HEK293 (cell line): ENCODE measurements around the gene C1QTNF1.

Source experiments
- CTCF ChIA-PET: fragments of 350-600 bp; formaldehyde crosslinking; extraction: SDS; loops from one replicate; lab custom pipeline; 2021; ENCODE audit warnings: antibody characterized with exemption; lab: Yijun Ruan, JAX
- POLR2A ChIA-PET: fragments of 300-600 bp; formaldehyde crosslinking; extraction: SDS; loops from one replicate; lab custom pipeline; 2020; ENCODE audit warnings: antibody characterized with exemption, inconsistent platforms; lab: Yijun Ruan, JAX
- H3K27ac ChIP-seq: fragments of 200-500 bp; sonication (Bioruptor generic); 2 replicates; pipeline ENCODE4 v1.5.1; 2014; ENCODE audit warnings: low read depth, low read length, control low read depth, inconsistent platforms; ENCODE audit errors: extremely low read depth
- H3K36me3 ChIP-seq, 2 experiments: fragments of 200-500 bp in 1 of 2; sonication (Bioruptor generic) in 1 of 2; 1 replicate in 1 of 2; 2 replicates in 1 of 2; pipeline ENCODE4 v1.5.1; 2014 to 2017; ENCODE audit warnings: inconsistent platforms in 2 of 2, low read length in 2 of 2; ENCODE audit not compliant: control insufficient read depth in 2 of 2, insufficient read depth in 1 of 2
- H3K4me1 ChIP-seq: fragments of 200-500 bp; sonication (Bioruptor generic); 2 replicates; pipeline ENCODE4 v1.5.1; 2014; ENCODE audit warnings: mild to moderate bottlenecking, low read length, inconsistent platforms; ENCODE audit not compliant: control insufficient read depth, insufficient read depth
- H3K4me3 ChIP-seq: 2 replicates; pipeline ENCODE4 v1.5.1; 2011; ENCODE audit warnings: low read depth, mild to moderate bottlenecking, control low read depth, low read length, moderate library complexity
- H3K9me3 ChIP-seq: fragments of 200-500 bp; sonication (Bioruptor generic); 2 replicates; pipeline ENCODE4 v1.5.1; 2014; ENCODE audit warnings: low read depth, low read length, inconsistent platforms; ENCODE audit not compliant: control insufficient read depth, insufficient read depth
- CTCF ChIP-seq: fragments of 450-650 bp; formaldehyde crosslinking; IDR thresholded peaks from 2 replicates; pipeline ENCODE4 v1.5.1; 2016; ENCODE audit warnings: missing biosample characterization, missing genetic modification characterization
- GLI4 ChIP-seq: fragments of 450-650 bp; formaldehyde crosslinking; IDR thresholded peaks from 2 replicates; pipeline ENCODE4 v1.5.1; 2016; ENCODE audit warnings: missing biosample characterization, missing genetic modification characterization
- GLIS1 ChIP-seq: fragments of 450-650 bp; formaldehyde crosslinking; IDR thresholded peaks from 2 replicates; pipeline ENCODE4 v1.5.1; 2016; ENCODE audit warnings: missing biosample characterization, missing genetic modification characterization
- HOXA7 ChIP-seq: sonication (generic); formaldehyde crosslinking; IDR thresholded peaks from 2 replicates; pipeline ENCODE4 v1.8.1; 2022; ENCODE audit warnings: missing genetic modification reagents, borderline replicate concordance
- PRDM4 ChIP-seq: fragments of 450-650 bp; formaldehyde crosslinking; IDR thresholded peaks from 2 replicates; pipeline ENCODE4 v1.5.1; 2017; ENCODE audit warnings: missing biosample characterization, missing genetic modification characterization
- REPIN1 ChIP-seq: fragments of 450-650 bp; formaldehyde crosslinking; IDR thresholded peaks from 2 replicates; pipeline ENCODE4 v1.5.1; 2017; ENCODE audit warnings: missing biosample characterization, missing genetic modification characterization, low read depth
- SCRT1 ChIP-seq: fragments of 450-650 bp; formaldehyde crosslinking; IDR thresholded peaks from 2 replicates; pipeline ENCODE4 v1.5.1; 2016; ENCODE audit warnings: missing biosample characterization, missing genetic modification characterization, borderline replicate concordance
- SCRT2 ChIP-seq: fragments of 450-650 bp; formaldehyde crosslinking; IDR thresholded peaks from 2 replicates; pipeline ENCODE4 v1.5.1; 2016; ENCODE audit warnings: missing biosample characterization, missing genetic modification characterization
- SP3 ChIP-seq: fragments of 450-650 bp; formaldehyde crosslinking; IDR thresholded peaks from 2 replicates; pipeline ENCODE4 v1.5.1; 2016; ENCODE audit warnings: missing biosample characterization, missing genetic modification characterization
- ZBTB17 ChIP-seq: fragments of 450-650 bp; formaldehyde crosslinking; IDR thresholded peaks from 2 replicates; pipeline ENCODE4 v1.5.1; 2016; ENCODE audit warnings: missing biosample characterization, missing genetic modification characterization
- ZNF121 ChIP-seq: fragments of 450-650 bp; formaldehyde crosslinking; IDR thresholded peaks from 2 replicates; pipeline ENCODE4 v1.5.1; 2016; ENCODE audit warnings: missing biosample characterization, missing genetic modification characterization
- ZNF23 ChIP-seq: fragments of 450-650 bp; formaldehyde crosslinking; IDR thresholded peaks from 2 replicates; pipeline ENCODE4 v1.5.1; 2016; ENCODE audit warnings: missing biosample characterization, missing genetic modification characterization, borderline replicate concordance
- ZNF623 ChIP-seq: fragments of 450-650 bp; formaldehyde crosslinking; IDR thresholded peaks from 2 replicates; pipeline ENCODE4 v1.5.1; 2016; ENCODE audit warnings: missing biosample characterization, missing genetic modification characterization
- ZNF624 ChIP-seq: fragments of 450-650 bp; formaldehyde crosslinking; IDR thresholded peaks from 2 replicates; pipeline ENCODE4 v1.5.1; 2017; ENCODE audit warnings: missing biosample characterization, missing genetic modification characterization
- ZNF664 ChIP-seq: fragments of 450-650 bp; formaldehyde crosslinking; IDR thresholded peaks from 2 replicates; pipeline ENCODE4 v1.5.1; 2016; ENCODE audit warnings: missing biosample characterization, missing genetic modification characterization
- ZNF677 ChIP-seq: fragments of 450-650 bp; IDR thresholded peaks from 2 replicates; pipeline ENCODE4 v1.5.0; 2018; ENCODE audit warnings: missing biosample characterization, mild to moderate bottlenecking, missing genetic modification characterization, moderate library complexity
- ZSCAN30 ChIP-seq: fragments of 450-650 bp; IDR thresholded peaks from 2 replicates; pipeline ENCODE4 v1.5.1; 2018; ENCODE audit warnings: missing biosample characterization, mild to moderate bottlenecking, missing genetic modification characterization, moderate library complexity
- TF ChIP-seq, protein P1 (sequence below): fragments of 450-650 bp; formaldehyde crosslinking; IDR thresholded peaks from 2 replicates; pipeline ENCODE4 v1.5.1; 2016; ENCODE audit warnings: missing biosample characterization, missing genetic modification characterization
- TF ChIP-seq, protein P2 (sequence below): fragments of 450-650 bp; formaldehyde crosslinking; IDR thresholded peaks from 2 replicates; pipeline ENCODE4 v1.5.1; 2016; ENCODE audit warnings: missing biosample characterization, missing genetic modification characterization, borderline replicate concordance
- TF ChIP-seq, protein P3 (sequence below): fragments of 450-650 bp; formaldehyde crosslinking; IDR thresholded peaks from 2 replicates; pipeline ENCODE4 v1.5.1; 2017; ENCODE audit warnings: missing biosample characterization, missing genetic modification characterization

Gene C1QTNF1

DNA sequence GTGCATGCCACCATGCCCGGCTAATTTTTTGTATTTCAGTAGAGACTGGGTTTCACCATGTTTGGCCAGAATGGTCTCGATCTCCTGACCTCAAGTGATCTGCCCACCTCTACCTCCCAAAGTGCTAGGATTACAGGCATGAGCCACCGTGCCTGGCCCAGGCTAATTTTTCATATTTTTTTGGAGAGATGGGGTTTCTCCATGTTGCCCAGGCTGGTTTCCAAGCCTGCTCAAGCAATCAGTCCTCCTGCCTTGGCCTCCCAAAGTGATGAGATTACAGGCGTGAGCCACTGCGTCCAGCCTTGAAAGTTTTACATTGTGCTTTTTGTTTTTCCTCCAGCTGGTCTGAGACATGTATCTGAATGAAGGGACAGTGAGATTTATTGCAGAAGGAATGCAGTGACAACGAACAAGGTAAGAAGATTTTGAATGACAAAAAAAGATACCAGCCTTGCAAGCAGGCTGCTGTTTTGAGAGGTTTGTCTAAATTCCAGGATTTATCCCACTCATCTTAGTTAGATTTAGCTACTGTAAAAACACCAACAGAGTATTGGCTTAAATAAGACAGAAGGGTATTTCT is 47.3 kb downstream of the C1QTNF1 start:
- H3K4me1 ChIP-seq = peaks cover 4% of the 10 kb centered on the region; the same call in 1 of the 2 replicates
- CTCF ChIA-PET = interaction anchor here (0.6 to 2.2 kb wide), 9 partner anchors 11 to 321 kb away, joined by 3 to 13 read pairs (median 4); no protein-coding TSS in a partner anchor
- no peak overlapping the region for H3K27ac ChIP-seq
- H3K9me3 ChIP-seq = no peaks in the 10 kb centered on the region
- TF ChIP-seq ZNF121 (tag by site-specific recombination) = no peak
- TF ChIP-seq ZNF624 (tag by site-specific recombination) = no peak
- TF ChIP-seq, protein P1, sequence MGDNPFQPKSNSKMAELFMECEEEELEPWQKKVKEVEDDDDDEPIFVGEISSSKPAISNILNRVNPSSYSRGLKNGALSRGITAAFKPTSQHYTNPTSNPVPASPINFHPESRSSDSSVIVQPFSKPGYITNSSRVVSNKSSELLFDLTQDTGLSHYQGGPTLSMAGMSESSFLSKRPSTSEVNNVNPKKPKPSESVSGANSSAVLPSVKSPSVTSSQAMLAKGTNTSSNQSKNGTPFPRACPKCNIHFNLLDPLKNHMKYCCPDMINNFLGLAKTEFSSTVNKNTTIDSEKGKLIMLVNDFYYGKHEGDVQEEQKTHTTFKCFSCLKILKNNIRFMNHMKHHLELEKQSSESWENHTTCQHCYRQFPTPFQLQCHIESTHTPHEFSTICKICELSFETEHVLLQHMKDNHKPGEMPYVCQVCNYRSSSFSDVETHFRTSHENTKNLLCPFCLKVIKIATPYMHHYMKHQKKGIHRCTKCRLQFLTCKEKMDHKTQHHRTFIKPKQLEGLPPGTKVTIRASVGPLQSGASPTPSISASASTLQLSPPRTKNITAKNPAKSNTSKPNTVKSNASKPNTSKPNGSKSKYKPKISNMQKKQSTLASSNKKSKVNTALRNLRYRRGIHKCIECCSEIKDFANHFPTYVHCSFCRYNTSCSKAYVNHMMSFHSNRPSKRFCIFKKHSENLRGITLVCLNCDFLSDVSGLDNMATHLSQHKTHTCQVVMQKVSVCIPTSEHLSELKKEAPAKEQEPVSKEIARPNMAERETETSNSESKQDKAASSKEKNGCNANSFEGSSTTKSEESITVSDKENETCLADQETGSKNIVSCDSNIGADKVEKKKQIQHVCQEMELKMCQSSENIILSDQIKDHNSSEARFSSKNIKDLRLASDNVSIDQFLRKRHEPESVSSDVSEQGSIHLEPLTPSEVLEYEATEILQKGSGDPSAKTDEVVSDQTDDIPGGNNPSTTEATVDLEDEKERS = no peak
- no peak for TF ChIP-seq GLI4 (tag by site-specific recombination)
- no peak for TF ChIP-seq HOXA7 (CRISPR knock-in tag)
- TF ChIP-seq, protein P2, sequence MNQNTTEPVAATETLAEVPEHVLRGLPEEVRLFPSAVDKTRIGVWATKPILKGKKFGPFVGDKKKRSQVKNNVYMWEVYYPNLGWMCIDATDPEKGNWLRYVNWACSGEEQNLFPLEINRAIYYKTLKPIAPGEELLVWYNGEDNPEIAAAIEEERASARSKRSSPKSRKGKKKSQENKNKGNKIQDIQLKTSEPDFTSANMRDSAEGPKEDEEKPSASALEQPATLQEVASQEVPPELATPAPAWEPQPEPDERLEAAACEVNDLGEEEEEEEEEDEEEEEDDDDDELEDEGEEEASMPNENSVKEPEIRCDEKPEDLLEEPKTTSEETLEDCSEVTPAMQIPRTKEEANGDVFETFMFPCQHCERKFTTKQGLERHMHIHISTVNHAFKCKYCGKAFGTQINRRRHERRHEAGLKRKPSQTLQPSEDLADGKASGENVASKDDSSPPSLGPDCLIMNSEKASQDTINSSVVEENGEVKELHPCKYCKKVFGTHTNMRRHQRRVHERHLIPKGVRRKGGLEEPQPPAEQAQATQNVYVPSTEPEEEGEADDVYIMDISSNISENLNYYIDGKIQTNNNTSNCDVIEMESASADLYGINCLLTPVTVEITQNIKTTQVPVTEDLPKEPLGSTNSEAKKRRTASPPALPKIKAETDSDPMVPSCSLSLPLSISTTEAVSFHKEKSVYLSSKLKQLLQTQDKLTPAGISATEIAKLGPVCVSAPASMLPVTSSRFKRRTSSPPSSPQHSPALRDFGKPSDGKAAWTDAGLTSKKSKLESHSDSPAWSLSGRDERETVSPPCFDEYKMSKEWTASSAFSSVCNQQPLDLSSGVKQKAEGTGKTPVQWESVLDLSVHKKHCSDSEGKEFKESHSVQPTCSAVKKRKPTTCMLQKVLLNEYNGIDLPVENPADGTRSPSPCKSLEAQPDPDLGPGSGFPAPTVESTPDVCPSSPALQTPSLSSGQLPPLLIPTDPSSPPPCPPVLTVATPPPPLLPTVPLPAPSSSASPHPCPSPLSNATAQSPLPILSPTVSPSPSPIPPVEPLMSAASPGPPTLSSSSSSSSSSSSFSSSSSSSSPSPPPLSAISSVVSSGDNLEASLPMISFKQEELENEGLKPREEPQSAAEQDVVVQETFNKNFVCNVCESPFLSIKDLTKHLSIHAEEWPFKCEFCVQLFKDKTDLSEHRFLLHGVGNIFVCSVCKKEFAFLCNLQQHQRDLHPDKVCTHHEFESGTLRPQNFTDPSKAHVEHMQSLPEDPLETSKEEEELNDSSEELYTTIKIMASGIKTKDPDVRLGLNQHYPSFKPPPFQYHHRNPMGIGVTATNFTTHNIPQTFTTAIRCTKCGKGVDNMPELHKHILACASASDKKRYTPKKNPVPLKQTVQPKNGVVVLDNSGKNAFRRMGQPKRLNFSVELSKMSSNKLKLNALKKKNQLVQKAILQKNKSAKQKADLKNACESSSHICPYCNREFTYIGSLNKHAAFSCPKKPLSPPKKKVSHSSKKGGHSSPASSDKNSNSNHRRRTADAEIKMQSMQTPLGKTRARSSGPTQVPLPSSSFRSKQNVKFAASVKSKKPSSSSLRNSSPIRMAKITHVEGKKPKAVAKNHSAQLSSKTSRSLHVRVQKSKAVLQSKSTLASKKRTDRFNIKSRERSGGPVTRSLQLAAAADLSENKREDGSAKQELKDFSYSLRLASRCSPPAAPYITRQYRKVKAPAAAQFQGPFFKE = no peak
- no peak for TF ChIP-seq SCRT1 (tag by site-specific recombination)
- no peak for TF ChIP-seq ZNF664
- TF ChIP-seq ZNF23 (tag by site-specific recombination) = no peak
- H3K4me3 ChIP-seq = no peak overlapping the region
- POLR2A ChIA-PET = interaction anchor here (0.7 kb wide), 1 partner anchor 30 kb away, joined by 8 read pairs; no protein-coding TSS in a partner anchor
- no peaks in the 10 kb centered on the region; a peak in 1 of 3 replicates for H3K36me3 ChIP-seq

DNA sequence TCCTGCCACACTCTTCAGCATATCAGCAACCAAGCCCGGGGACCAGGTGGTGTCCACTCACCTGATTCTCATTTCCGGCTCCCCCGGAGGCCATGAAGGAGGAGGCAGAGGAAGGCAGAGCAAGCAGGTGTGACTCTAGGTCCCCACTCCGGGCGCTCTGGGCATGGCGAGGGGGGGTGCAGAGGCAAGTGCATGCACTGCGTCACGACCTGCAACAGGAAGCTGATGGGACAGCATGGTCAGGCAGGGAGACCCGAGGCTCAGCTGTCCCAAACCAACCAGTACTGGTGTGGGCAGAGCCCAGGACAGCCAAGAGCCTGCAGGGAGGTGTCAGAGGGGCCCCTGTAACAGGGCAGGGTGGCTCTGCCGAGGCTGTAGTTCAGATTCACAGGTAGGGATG is 48.6 kb downstream of the C1QTNF1 start:
- Histone ChIP-seq H3K4me3 (no peak overlapping the region), H3K9me3 (no peaks in the 10 kb centered on the region), H3K27ac (no peak overlapping the region), H3K4me1 (peaks cover 4% of the 10 kb centered on the region; the same call in 1 of the 2 replicates), H3K36me3 (peaks cover 3 to 5% of the 10 kb centered on the region in 2 experiments)
- CTCF ChIA-PET = interaction anchor here (0.7 to 2.9 kb wide), 9 partner anchors 8 to 564 kb away, joined by 3 to 21 read pairs (median 5); no protein-coding TSS in a partner anchor
- POLR2A ChIA-PET = interaction anchor here (1.3 kb wide), 1 partner anchor 12 kb away, joined by 5 read pairs; no protein-coding TSS in a partner anchor
- TF ChIP-seq CTCF (tag by site-specific recombination) (no peak), SCRT2 (tag by site-specific recombination) (no peak), PRDM4 (tag by site-specific recombination) (no peak), GLIS1 (tag by site-specific recombination) (no peak), ZNF623 (no peak), ZSCAN30 (tag by site-specific recombination) (no peak), SP3 (tag by site-specific recombination) (no peak), REPIN1 (tag by site-specific recombination) (no peak), ZNF677 (tag by site-specific recombination) (no peak), ZBTB17 (no peak)
- TF ChIP-seq, protein P3, sequence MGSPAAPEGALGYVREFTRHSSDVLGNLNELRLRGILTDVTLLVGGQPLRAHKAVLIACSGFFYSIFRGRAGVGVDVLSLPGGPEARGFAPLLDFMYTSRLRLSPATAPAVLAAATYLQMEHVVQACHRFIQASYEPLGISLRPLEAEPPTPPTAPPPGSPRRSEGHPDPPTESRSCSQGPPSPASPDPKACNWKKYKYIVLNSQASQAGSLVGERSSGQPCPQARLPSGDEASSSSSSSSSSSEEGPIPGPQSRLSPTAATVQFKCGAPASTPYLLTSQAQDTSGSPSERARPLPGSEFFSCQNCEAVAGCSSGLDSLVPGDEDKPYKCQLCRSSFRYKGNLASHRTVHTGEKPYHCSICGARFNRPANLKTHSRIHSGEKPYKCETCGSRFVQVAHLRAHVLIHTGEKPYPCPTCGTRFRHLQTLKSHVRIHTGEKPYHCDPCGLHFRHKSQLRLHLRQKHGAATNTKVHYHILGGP = no peak
